B cell (primary cell): Measurements from ENCODE around the gene CXCR2.

Source experiments
- EZH2 ChIP-seq: IDR thresholded peaks from 2 replicates; pipeline ENCODE4 v1.6.1; 2012; ENCODE audit warnings: borderline replicate concordance, low read depth, mild to moderate bottlenecking, moderate library complexity, low read length; ENCODE audit not compliant: insufficient read depth, poor library complexity, severe bottlenecking
- TF ChIP-seq, protein P1 (sequence below): fragments of 200-600 bp; IDR thresholded peaks from one replicate; pipeline ENCODE4 v1.8.0; 2022; ENCODE audit warnings: antibody characterized with exemption, mild to moderate bottlenecking

DNA sequence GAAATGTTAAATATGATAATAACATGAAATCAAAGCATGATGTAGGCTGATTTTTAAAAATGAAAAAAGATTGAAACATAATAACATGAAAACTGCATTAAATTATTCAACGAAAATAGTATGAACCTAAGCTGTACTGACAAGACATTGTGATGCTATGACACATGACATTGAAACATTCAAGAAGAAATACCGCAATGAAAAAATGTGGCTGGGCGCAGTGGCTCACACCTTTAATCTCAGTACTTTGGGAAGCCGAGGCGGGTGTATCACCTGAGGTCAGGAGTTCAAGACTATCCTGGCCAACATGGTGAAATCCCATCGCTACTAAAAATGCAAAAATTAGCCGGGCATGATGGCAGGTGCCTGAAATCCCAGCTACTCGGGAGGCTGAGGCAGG, 26.3 kb downstream of the CXCR2 start:
- TF ChIP-seq, protein P1, sequence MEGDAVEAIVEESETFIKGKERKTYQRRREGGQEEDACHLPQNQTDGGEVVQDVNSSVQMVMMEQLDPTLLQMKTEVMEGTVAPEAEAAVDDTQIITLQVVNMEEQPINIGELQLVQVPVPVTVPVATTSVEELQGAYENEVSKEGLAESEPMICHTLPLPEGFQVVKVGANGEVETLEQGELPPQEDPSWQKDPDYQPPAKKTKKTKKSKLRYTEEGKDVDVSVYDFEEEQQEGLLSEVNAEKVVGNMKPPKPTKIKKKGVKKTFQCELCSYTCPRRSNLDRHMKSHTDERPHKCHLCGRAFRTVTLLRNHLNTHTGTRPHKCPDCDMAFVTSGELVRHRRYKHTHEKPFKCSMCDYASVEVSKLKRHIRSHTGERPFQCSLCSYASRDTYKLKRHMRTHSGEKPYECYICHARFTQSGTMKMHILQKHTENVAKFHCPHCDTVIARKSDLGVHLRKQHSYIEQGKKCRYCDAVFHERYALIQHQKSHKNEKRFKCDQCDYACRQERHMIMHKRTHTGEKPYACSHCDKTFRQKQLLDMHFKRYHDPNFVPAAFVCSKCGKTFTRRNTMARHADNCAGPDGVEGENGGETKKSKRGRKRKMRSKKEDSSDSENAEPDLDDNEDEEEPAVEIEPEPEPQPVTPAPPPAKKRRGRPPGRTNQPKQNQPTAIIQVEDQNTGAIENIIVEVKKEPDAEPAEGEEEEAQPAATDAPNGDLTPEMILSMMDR, result no peak
- no peak for TF ChIP-seq EZH2
